ENCODE results near the gene S100Z.
A peak's percentile ranks its signal among the peaks of the same experiment; 100 is the strongest.

S100Z gene

GRCh38 chr5:76813982-76814562 is 35.7 kb upstream of the S100Z start:
- Mint-ChIP-seq H3K4me3 (no peak overlapping the region), H3K9me3 (peaks cover 19% of the 10 kb centered on the region), H3K27me3 (ENCODE audit: low read depth, poor library complexity) (peaks cover 37% of the 10 kb centered on the region), H3K27ac (peak overlapping the region; percentile 5), H3K36me3 (ENCODE audit: low read depth) (peaks cover 8% of the 10 kb centered on the region), H3K4me1 (peaks cover 10% of the 10 kb centered on the region)
- no peak for DNase-seq
- TF ChIP-seq, protein P1, sequence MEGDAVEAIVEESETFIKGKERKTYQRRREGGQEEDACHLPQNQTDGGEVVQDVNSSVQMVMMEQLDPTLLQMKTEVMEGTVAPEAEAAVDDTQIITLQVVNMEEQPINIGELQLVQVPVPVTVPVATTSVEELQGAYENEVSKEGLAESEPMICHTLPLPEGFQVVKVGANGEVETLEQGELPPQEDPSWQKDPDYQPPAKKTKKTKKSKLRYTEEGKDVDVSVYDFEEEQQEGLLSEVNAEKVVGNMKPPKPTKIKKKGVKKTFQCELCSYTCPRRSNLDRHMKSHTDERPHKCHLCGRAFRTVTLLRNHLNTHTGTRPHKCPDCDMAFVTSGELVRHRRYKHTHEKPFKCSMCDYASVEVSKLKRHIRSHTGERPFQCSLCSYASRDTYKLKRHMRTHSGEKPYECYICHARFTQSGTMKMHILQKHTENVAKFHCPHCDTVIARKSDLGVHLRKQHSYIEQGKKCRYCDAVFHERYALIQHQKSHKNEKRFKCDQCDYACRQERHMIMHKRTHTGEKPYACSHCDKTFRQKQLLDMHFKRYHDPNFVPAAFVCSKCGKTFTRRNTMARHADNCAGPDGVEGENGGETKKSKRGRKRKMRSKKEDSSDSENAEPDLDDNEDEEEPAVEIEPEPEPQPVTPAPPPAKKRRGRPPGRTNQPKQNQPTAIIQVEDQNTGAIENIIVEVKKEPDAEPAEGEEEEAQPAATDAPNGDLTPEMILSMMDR (IDR thresholded peaks at IDR 0.05): no peak

GRCh38 chr5:76816110-76816831 is 33.5 kb upstream of the S100Z start:
- H3K36me3 Mint-ChIP-seq (ENCODE audit: low read depth): peaks cover 1% of the 10 kb centered on the region
- H3K4me1 Mint-ChIP-seq: peaks cover 19% of the 10 kb centered on the region
- no peak overlapping the region for H3K27ac Mint-ChIP-seq
- TF ChIP-seq, protein P1 (IDR thresholded peaks at IDR 0.05): no peak
- no peak overlapping the region for H3K4me3 Mint-ChIP-seq
- peaks cover 6% of the 10 kb centered on the region for H3K9me3 Mint-ChIP-seq
- DNase-seq: no peak
- peaks cover 59% of the 10 kb centered on the region for H3K27me3 Mint-ChIP-seq (ENCODE audit: low read depth, poor library complexity)

DNA sequence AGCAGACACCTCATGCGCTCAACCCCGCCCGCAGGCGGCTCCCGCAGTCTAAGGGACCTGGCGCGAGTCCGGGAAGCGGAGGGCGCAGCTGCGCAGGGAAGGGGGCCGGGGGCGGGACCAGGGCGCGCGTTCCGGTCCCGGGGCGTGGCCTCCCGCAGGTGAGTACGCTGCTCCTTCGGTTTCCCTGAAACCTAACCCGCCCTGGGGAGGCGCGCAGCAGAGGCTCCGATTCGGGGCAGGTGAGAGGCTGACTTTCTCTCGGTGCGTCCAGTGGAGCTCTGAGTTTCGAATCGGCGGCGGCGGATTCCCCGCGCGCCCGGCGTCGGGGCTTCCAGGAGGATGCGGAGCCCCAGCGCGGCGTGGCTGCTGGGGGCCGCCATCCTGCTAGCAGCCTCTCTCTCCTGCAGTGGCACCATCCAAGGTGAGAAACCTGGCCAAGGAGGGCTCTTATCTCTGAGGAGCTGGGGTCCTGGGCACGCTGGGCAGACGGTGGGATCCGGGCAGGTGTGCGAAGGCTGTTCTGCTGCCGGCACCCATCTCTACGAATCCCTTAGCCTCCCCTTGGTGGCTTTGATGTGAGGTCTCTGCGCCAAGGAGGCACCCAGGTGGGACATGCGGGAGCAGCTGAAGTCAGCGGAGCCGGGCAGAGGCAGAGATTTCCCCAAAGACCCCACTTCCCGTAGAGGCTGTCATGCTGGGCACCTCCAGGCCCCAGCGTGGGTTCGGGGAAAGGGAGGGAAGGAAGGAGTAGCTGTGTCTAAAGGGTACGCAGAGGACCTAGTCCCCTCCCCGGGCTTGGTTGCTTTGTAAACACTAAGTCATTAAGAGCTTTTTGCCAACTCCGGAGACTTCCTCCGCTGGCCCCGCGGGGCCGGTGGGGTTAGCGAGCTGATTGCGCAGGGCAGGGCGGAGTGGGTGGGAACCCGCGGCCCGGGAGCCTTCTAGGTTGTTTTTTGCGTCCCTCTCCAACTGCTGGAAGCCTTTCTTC is 30.7 kb upstream of the S100Z start, which contains the start of gene F2RL1:
Gene F2RL1, plus strand, starts transcription at position 187 of the 988 bp plus-strand sequence. Its CDS starts 153 bp downstream, at position 340.
- peaks cover 4% of the 10 kb centered on the region for H3K9me3 Mint-ChIP-seq
- TF ChIP-seq, protein P1 (IDR thresholded peaks at IDR 0.05): no peak
- no peak within 1 kb of the TSS for H3K27ac Mint-ChIP-seq
- H3K36me3 Mint-ChIP-seq (ENCODE audit: low read depth): peaks cover 4% of the 10 kb centered on the region
- peaks cover 70% of the 10 kb centered on the region for H3K27me3 Mint-ChIP-seq (ENCODE audit: low read depth, poor library complexity)
- H3K4me1 Mint-ChIP-seq: peaks cover 19% of the 10 kb centered on the region
- peak within 1 kb of the TSS; percentile 81 for H3K4me3 Mint-ChIP-seq
- peak; percentile 82 for DNase-seq

DNA sequence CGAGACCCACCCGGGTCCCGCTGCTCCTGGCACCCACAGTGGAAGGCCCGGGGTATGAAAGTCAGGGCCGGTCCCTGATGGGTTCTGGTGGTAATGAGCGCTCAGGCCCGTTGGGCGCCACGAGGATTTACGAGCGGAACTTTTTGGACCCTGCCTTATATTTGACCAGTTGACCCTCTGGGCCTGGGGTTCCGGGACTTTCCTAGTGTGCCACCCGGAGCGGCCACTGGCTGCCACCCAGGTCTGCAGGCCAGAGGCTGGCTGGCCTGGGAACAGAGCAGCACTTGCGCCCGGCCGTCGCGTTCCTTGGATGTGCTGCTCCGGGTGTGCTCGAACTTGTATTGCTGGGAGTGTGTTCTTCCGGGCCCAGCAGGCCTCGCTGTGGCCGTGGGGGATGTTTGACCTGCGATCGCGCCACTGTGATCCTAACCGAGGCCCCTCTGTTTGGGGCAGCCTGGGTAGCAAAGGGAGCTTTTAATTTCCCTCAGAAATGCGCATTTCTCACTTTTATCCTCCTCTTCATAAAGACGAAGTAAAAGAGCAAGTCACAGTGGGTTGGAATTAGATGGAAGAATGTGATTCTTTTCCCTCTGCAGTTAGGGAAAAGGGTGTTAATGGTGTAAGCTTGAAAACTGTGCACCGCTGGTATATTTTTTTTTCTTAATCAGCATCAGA is 29.8 kb upstream of the S100Z start:
- TF ChIP-seq, protein P1 (IDR thresholded peaks at IDR 0.05): no peak
- Mint-ChIP-seq H3K36me3 (ENCODE audit: low read depth) (peaks cover 4% of the 10 kb centered on the region), H3K4me1 (peaks cover 19% of the 10 kb centered on the region), H3K4me3 (peak overlapping the region; percentile 81), H3K27me3 (ENCODE audit: low read depth, poor library complexity) (peaks cover 70% of the 10 kb centered on the region), H3K9me3 (peaks cover 4% of the 10 kb centered on the region), H3K27ac (no peak overlapping the region)
- peak; percentile 15 for DNase-seq

GRCh38 chr5:76820526-76820890 is 29.3 kb upstream of the S100Z start:
- Mint-ChIP-seq H3K4me3 (no peak overlapping the region), H3K36me3 (ENCODE audit: low read depth) (peaks cover 4% of the 10 kb centered on the region), H3K4me1 (peaks cover 19% of the 10 kb centered on the region), H3K9me3 (peaks cover 4% of the 10 kb centered on the region), H3K27ac (no peak overlapping the region), H3K27me3 (ENCODE audit: low read depth, poor library complexity) (peaks cover 69% of the 10 kb centered on the region)
- TF ChIP-seq, protein P1 (IDR thresholded peaks at IDR 0.05): no peak
- DNase-seq: no peak

Data from nephron progenitor cell (in vitro differentiated cells).